DND-41 (cell line): ENCODE data around the gene SKA3.
"Not testable (repeated sequence)": the region's sequence is repeated elsewhere in the genome, so short reads cannot be mapped to it uniquely, and the experiment has no call there.

Source experiments
- CTCF ChIP-seq: IDR thresholded peaks from 2 replicates; pipeline ENCODE4 v1.5.1; 2012; ENCODE audit warnings: borderline replicate concordance, low read length, moderate library complexity, mild to moderate bottlenecking; ENCODE audit not compliant: poor library complexity, severe bottlenecking; ENCODE audit errors: extremely low read depth
- EZH2 ChIP-seq: IDR thresholded peaks from 3 replicates; pipeline ENCODE4 v1.6.1; 2012; ENCODE audit warnings: borderline replicate concordance, low read depth, mild to moderate bottlenecking, moderate library complexity, low read length, inconsistent platforms; ENCODE audit not compliant: severe bottlenecking

GRCh38 chr13:21135833-21136232 lies 40.5 kb downstream of the SKA3 start:
- not testable (repeated sequence) for TF ChIP-seq CTCF, EZH2
